Measurements from ENCODE around the gene GSX2.
A peak's percentile ranks its signal among the peaks of the same experiment; 100 is the strongest.

GSX2 gene

DNA sequence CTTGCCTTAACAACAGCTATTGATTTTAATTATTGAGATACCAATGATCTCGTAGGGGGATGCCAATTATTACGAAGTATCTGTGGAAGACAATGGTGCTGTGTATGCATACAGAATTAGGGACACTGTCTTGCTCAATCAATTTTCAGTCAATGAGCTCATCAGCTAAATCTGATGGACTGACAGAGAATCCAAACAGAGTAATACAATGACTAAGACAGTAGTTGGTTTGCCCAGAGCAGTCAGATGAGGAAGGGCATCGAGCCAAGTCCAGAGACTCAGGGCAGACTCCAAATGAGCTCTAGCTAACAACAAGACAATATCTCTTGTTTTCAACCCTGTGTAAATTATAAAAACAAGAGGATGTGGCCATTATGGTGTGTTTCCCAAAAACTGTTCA, 14.7 kb upstream of the GSX2 start:
- peaks cover 25% of the 10 kb centered on the region for H3K27me3 Mint-ChIP-seq (ENCODE audit: low read depth, poor library complexity)
- H3K36me3 Mint-ChIP-seq (ENCODE audit: low read depth), result no peaks in the 10 kb centered on the region
- H3K9me3 Mint-ChIP-seq, result no peaks in the 10 kb centered on the region
- DNase-seq, result no peak
- H3K27ac Mint-ChIP-seq, result no peak overlapping the region
- H3K4me1 Mint-ChIP-seq, result no peaks in the 10 kb centered on the region
- TF ChIP-seq, protein P1, sequence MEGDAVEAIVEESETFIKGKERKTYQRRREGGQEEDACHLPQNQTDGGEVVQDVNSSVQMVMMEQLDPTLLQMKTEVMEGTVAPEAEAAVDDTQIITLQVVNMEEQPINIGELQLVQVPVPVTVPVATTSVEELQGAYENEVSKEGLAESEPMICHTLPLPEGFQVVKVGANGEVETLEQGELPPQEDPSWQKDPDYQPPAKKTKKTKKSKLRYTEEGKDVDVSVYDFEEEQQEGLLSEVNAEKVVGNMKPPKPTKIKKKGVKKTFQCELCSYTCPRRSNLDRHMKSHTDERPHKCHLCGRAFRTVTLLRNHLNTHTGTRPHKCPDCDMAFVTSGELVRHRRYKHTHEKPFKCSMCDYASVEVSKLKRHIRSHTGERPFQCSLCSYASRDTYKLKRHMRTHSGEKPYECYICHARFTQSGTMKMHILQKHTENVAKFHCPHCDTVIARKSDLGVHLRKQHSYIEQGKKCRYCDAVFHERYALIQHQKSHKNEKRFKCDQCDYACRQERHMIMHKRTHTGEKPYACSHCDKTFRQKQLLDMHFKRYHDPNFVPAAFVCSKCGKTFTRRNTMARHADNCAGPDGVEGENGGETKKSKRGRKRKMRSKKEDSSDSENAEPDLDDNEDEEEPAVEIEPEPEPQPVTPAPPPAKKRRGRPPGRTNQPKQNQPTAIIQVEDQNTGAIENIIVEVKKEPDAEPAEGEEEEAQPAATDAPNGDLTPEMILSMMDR (IDR thresholded peaks at IDR 0.05), result no peak
- no peak overlapping the region for H3K4me3 Mint-ChIP-seq

DNA sequence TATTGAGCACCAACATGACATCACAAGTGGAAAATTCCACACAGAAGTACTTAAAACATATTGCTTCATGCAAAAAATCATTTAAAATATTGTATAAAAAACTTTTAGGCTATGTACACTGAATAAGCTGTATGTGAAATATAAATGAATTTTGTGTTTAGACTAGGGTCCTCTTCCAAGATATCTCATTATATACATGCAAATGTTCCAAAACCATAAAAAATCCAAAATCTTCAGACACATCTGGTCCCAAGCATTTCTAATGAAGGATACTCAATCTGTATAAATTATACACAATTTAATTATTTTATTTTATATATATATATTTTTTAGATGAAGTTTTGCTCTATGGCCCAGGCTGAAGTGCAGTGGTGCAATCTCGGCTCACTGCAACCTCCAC, 10.1 kb upstream of the GSX2 start:
- peaks cover 61% of the 10 kb centered on the region for H3K27me3 Mint-ChIP-seq (ENCODE audit: low read depth, poor library complexity)

DNA sequence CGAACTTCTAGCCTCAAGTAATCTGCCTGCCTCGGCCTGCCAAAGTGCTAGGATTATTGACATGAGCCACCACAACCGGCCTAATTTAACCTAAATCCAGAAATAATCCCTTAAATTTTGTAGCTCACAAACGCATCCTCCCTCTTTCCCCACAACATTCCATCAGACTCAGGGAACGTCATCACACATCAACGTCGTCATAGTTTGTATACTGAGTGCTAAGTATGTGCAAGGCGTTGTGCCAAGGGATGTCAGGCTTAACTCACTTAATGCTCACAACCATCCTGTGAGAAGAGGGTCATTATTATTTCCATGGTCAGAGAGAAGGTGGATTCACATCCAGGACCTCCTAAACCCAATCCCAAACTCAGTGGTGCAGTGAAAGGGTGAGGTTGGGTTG, 9.6 kb upstream of the GSX2 start:
- DNase-seq, result no peak
- Mint-ChIP-seq H3K4me3 (no peak overlapping the region), H3K9me3 (no peaks in the 10 kb centered on the region), H3K27me3 (ENCODE audit: low read depth, poor library complexity) (peaks cover 66% of the 10 kb centered on the region), H3K36me3 (ENCODE audit: low read depth) (no peaks in the 10 kb centered on the region), H3K4me1 (peaks cover 24% of the 10 kb centered on the region), H3K27ac (no peak overlapping the region)
- TF ChIP-seq, protein P1 (IDR thresholded peaks at IDR 0.05), result no peak

More for the DNA sequence above, 10.1 kb upstream of the GSX2 start:
- Mint-ChIP-seq H3K27ac (no peak overlapping the region), H3K4me1 (peaks cover 20% of the 10 kb centered on the region), H3K4me3 (no peak overlapping the region), H3K9me3 (no peaks in the 10 kb centered on the region), H3K36me3 (ENCODE audit: low read depth) (no peaks in the 10 kb centered on the region)
- no peak for DNase-seq
- TF ChIP-seq, protein P1 (IDR thresholded peaks at IDR 0.05), result no peak

DNA sequence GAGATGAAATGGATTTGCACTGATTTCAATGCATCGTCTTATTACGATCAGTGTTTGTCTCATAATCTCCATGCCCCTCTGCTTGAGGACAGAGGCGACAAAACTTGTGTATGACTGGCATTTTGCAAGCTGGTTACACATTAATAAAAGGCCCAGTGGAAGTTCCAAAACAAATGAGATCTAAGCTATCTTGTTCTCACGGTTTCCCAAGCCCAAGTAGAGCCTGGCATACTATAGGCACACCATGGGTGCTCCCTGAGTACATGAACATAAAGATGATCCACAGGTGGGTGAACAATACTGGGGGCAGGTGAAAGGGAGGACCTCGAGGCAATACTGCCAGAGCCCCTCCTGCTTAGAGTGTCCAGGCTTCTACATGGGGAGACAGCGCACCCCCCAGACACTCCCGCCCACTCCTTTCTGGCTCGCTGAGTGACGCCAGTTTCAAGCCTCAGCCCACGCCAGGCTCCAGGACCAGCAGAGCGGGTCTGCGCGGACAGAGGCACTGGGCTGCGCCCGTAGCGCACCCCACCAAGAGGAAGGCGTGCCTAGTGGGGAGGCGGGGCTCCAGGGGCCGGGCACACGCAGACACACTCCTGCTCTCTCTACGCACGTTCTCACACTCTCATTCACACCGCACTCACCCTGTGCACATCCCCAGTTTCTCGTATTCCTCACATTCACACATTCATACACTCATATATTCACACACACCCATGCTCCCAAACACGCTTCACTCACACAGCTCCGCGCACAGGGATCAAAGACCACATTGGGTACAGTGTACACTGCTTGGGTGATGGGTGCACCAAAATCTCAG, 8.9 kb upstream of the GSX2 start:
- TF ChIP-seq, protein P1 (IDR thresholded peaks at IDR 0.05), result no peak
- Mint-ChIP-seq H3K27me3 (ENCODE audit: low read depth, poor library complexity) (peaks cover 72% of the 10 kb centered on the region), H3K4me1 (peaks cover 30% of the 10 kb centered on the region), H3K36me3 (ENCODE audit: low read depth) (no peaks in the 10 kb centered on the region), H3K9me3 (no peaks in the 10 kb centered on the region), H3K27ac (no peak overlapping the region), H3K4me3 (peak overlapping the region; percentile 88)
- DNase-seq, result peak; percentile 60

DNA sequence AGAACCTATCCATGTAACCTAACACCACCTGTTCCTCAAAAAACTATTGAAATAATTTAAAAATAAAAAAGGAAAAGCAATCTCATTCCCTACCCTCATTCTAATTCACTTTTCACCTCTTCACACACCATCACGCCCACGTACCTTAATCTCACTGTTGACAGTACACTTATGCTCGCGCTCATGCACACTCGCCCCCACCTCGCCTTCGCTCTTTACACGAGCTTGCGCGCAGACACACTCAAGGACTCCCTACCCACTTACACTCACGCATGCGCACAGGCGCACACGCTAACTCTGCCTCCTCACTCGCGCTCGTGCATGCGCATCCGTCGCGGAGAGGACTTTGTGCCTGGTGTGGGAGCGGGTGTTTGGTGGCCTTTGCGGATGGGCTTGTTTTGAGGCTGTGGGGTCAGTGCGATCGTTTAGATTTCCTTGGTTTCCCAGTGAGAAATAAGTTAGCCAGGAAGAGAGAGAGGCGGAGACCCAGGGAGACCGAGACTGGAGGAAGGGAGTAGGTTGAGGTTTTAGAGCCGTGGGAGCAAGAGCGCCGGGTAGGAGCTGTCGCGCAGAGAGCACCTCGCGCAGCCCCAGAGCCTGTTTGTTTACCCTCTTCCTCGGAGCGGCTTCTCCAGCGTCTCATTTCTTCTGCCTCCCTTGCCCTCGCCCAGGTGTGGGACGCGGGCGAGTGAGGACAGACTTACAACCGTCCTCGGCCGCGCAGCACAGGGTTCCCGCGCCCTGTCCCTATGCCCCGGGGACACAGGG, 8.1 kb upstream of the GSX2 start:
- no peaks in the 10 kb centered on the region for H3K9me3 Mint-ChIP-seq
- DNase-seq, result peak; percentile 77
- no peak overlapping the region for H3K27ac Mint-ChIP-seq
- peak overlapping the region; percentile 88 for H3K4me3 Mint-ChIP-seq
- H3K36me3 Mint-ChIP-seq (ENCODE audit: low read depth), result no peaks in the 10 kb centered on the region
- TF ChIP-seq, protein P1 (IDR thresholded peaks at IDR 0.05), result no peak
- H3K27me3 Mint-ChIP-seq (ENCODE audit: low read depth, poor library complexity), result peaks cover 73% of the 10 kb centered on the region
- H3K4me1 Mint-ChIP-seq, result peaks cover 38% of the 10 kb centered on the region
